Ishikawa (cell line): ENCODE data around the gene RASAL2.

Experiments used
- CEBPB ChIP-seq: IDR thresholded peaks from 2 replicates; pipeline ENCODE4 v1.6.1; 2012
- CREB1 ChIP-seq: IDR thresholded peaks from 2 replicates; pipeline ENCODE4 v1.6.1; 2012; ENCODE audit warnings: low read depth
- EGR1 ChIP-seq: IDR thresholded peaks from 2 replicates; pipeline ENCODE4 v1.6.1; 2012
- EP300 ChIP-seq: IDR thresholded peaks from 2 replicates; pipeline ENCODE4 v1.6.1; 2012; ENCODE audit warnings: borderline replicate concordance
- FOXM1 ChIP-seq: IDR thresholded peaks from 2 replicates; pipeline ENCODE4 v1.6.1; 2012; ENCODE audit warnings: low read depth, borderline replicate concordance
- NFIC ChIP-seq: IDR thresholded peaks from 2 replicates; pipeline ENCODE4 v1.6.1; 2012
- RAD21 ChIP-seq: IDR thresholded peaks from 2 replicates; pipeline ENCODE4 v1.6.1; 2012; ENCODE audit warnings: low read depth
- REST ChIP-seq: IDR thresholded peaks from 2 replicates; pipeline ENCODE4 v1.6.1; 2012; ENCODE audit warnings: low read depth, mild to moderate bottlenecking
- TAF1 ChIP-seq: IDR thresholded peaks from 2 replicates; pipeline ENCODE4 v1.6.1; 2012; ENCODE audit warnings: low read depth, mild to moderate bottlenecking
- TCF12 ChIP-seq: IDR thresholded peaks from 2 replicates; pipeline ENCODE4 v1.6.1; 2012; ENCODE audit warnings: low read depth
- TEAD4 ChIP-seq: IDR thresholded peaks from 2 replicates; pipeline ENCODE4 v1.6.1; 2012
- USF1 ChIP-seq: IDR thresholded peaks from 2 replicates; pipeline ENCODE4 v1.6.1; 2012
- YY1 ChIP-seq: IDR thresholded peaks from 2 replicates; pipeline ENCODE4 v1.6.1; 2012; ENCODE audit warnings: low read depth
- ZBTB7A ChIP-seq: IDR thresholded peaks from 2 replicates; pipeline ENCODE4 v1.6.1; 2012; ENCODE audit warnings: low read depth
- TF ChIP-seq, protein P1 (sequence below): IDR thresholded peaks from 2 replicates; pipeline ENCODE4 v1.6.1; 2012

The RASAL2 gene

GRCh38 chr1:178397678-178398077, 303.8 kb downstream of the RASAL2 start:
- TF ChIP-seq NFIC, result no peak
- no peak for TF ChIP-seq YY1
- TF ChIP-seq, protein P1, sequence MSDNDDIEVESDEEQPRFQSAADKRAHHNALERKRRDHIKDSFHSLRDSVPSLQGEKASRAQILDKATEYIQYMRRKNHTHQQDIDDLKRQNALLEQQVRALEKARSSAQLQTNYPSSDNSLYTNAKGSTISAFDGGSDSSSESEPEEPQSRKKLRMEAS, result no peak
- TF ChIP-seq CEBPB, result no peak
- TF ChIP-seq REST, result no peak
- no peak for TF ChIP-seq RAD21
- TF ChIP-seq TCF12, result no peak
- no peak for TF ChIP-seq FOXM1
- no peak for TF ChIP-seq TAF1
- TF ChIP-seq TEAD4, result no peak
- no peak for TF ChIP-seq ZBTB7A
- no peak for TF ChIP-seq USF1

DNA sequence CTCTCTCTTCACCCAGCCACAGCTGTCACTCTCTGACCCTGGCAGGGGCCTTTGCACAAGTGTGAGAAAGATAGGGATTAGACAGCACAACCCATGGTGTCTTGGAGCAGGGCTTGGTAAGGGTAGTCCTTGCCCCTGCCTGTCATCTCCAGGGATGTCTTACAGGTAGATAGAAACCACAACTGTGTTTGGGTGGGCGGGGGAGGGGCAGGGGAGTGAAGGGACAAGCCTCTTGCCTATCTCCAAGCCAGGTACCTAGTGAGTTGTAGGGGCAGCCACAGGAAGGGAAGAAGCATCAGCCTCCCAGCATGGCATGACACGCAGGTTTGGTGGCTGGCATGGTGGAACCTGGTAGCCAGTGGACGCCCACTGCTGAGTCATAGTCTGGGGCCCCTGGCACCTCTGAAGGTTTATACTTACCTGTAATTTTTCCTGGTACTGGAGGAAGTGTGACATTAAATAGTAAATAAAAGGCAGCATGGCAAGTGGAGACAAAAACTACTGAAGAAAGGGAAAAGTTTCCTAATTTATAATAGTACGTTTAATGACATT, 305.3 kb downstream of the RASAL2 start:
- no peak for TF ChIP-seq NFIC
- TF ChIP-seq CREB1, result no peak
- TF ChIP-seq TEAD4, result no peak
- no peak for TF ChIP-seq EP300
- TF ChIP-seq, protein P1, result no peak
- TF ChIP-seq FOXM1, result no peak
- no peak for TF ChIP-seq USF1
- no peak for TF ChIP-seq CEBPB
- TF ChIP-seq ZBTB7A, result no peak
- TF ChIP-seq TCF12, result no peak
- TF ChIP-seq RAD21, result no peak
- TF ChIP-seq EGR1, result no peak
- no peak for TF ChIP-seq TAF1
- no peak for TF ChIP-seq YY1
- TF ChIP-seq REST, result no peak

DNA sequence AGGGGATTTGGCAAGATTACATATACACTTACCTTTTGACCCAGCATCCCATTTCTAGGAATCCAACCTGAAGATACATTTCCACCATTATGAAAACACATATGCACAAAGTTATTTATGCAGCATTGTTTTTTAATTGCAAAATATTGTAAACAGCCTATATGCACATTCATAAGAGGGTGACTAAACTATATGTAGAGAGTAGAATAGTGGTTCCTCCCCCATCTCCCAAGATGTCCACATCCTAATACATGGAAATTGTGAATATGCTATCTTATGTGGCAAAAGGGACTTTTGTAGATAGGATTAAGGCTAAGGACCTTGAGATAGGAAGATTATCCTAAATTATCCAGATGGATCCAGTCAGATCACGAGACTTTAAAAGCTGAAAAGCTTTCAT, 311.2 kb downstream of the RASAL2 start:
- TF ChIP-seq EGR1 (no peak), YY1 (no peak), CREB1 (no peak), USF1 (no peak), TCF12 (no peak), TEAD4 (no peak), RAD21 (no peak), EP300 (no peak), FOXM1 (no peak), TAF1 (no peak), CEBPB (no peak), ZBTB7A (no peak), NFIC (no peak), REST (no peak)
- TF ChIP-seq, protein P1, result no peak

DNA sequence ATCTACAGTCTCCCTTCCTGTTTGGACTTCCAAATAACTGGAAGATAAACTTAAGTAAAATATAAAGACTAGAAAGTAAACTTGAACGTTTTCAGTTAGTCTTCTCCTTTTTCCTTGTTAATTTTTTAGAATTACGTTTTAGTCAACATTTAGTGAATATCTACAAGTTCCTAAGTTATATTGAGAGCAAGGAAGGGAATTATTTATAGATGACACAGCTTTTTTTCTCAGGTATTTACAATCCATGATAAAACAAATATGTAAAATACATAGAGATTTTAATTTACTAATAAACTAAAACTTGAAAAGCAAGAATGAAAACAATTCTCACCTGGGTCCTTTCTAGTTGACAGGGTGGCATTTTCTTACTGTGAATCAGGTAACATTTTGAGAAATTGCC, 313.3 kb downstream of the RASAL2 start:
- no peak for TF ChIP-seq TEAD4
- no peak for TF ChIP-seq TAF1
- TF ChIP-seq, protein P1, result no peak
- TF ChIP-seq USF1, result no peak
- TF ChIP-seq YY1, result no peak
- TF ChIP-seq RAD21, result no peak
- no peak for TF ChIP-seq EGR1
- TF ChIP-seq CEBPB, result no peak
- TF ChIP-seq CREB1, result no peak
- no peak for TF ChIP-seq REST
- TF ChIP-seq NFIC, result no peak
- TF ChIP-seq FOXM1, result no peak
- TF ChIP-seq TCF12, result no peak
- TF ChIP-seq ZBTB7A, result no peak
- no peak for TF ChIP-seq EP300
